ENCODE results near the gene KLHL22. TPM values are rescaled to one million over a fixed set of nuclear protein-coding genes. Genes with fewer than 3 reads are reported as not detected.

Gene KLHL22
- total and polyA plus RNA-seq, 2 donors (not counting 3 experiments of a cell fraction or from before 2014, with no cell fraction given) = 24.2 to 33.6 TPM

DNA sequence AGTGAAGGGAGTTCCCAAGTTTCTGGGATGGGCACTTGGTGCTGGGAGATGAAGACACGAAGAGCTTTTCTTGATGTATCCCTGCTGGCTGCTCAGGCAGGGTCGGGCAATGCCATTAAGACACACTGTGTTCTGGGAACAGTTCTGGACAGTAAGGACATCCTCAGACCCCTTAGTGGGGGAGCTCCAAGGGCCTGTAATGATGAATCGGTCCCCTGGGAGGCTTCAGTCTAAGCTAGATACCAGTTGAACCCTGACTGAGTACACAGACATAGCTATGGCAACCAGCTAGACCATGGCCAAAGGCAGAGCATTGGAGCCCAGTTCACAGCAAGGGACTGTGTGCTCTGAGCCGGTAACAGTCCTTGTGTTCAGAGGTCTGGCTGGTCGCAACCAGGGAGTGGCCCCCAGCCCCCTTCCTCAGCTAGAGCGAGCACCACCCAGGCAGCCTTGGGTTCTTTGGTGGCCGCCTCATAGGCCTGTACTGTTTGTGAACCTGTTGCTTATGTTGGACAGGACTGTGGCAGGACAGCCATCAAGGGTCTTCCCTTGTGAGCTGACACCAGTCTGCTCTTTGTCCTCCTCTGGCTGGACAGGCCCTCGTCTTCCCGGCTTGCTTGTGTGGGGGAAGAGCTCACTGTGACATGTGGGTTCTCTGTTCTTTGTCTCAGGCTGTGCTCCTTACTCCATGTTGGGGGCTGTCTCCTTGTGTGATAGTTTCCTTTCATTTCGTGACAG lies 36.8 kb upstream of the KLHL22 start:
- intact Hi-C loops (cut with micrococcal nuclease) (no loop called here), dilution Hi-C loops (cut with MboI; ENCODE audit: extremely low pct_ligation_motif_present, low sequenced_read_pairs) (no loop called here)
- H3K36me3 ChIP-seq (ENCODE audit: control insufficient read depth in 2 of 2, extremely low read depth in 1 of 2, insufficient read depth in 2 of 2, low read length in 2 of 2) = peaks cover 12 to 13% of the 10 kb centered on the region in 2 experiments
- DNase-seq (ENCODE audit: low read depth, low spot score) = no peak
- H3K79me2 ChIP-seq (ENCODE audit: control insufficient read depth, insufficient read depth, low read length) = peaks cover 93% of the 10 kb centered on the region
- no peak overlapping the region for H3K4me3 ChIP-seq (replicated peaks in 1 of 3; ENCODE audit: insufficient read depth in 1 of 3, low read depth in 1 of 3, low read length in 3 of 3)
- H3K9me3 ChIP-seq (replicated peaks; ENCODE audit: control insufficient read depth, insufficient read depth, low read length) = no peaks in the 10 kb centered on the region
- no peaks in the 10 kb centered on the region for H4K20me1 ChIP-seq (replicated peaks; ENCODE audit: control insufficient read depth, extremely low read depth, insufficient read depth, low read length)
- peak overlapping the region; percentile 75 for H3K27ac ChIP-seq (ENCODE audit: insufficient read depth, low read depth, low read length)
- ChIA-PET CTCF (interaction anchor here (0.9 to 3.8 kb wide), 8 partner anchors 8 to 39 kb away, joined by 3 to 14 read pairs (median 3); no protein-coding TSS in a partner anchor), POLR2A (interaction anchor here (1.2 kb wide), 1 partner anchor 24 kb away, joined by 3 read pairs; the partner anchor contains the start of gene MED15)
- H3K27me3 ChIP-seq (ENCODE audit: control insufficient read depth in 2 of 2, insufficient read depth in 2 of 2, low read length in 2 of 2) = no peaks in the 10 kb centered on the region
- TF ChIP-seq POLR2A (IDR thresholded peaks at IDR 0.05; ENCODE audit: low read depth, low read length) = peak; percentile 18
- no peak for TF ChIP-seq JUN (IDR thresholded peaks at IDR 0.05; ENCODE audit: borderline replicate concordance, insufficient read depth, insufficient read length, low read depth)
- no TSS peak for BruUV-seq (replicated peaks)
- peak; percentile 56 for FAIRE-seq
- H2AFZ ChIP-seq (ENCODE audit: low read depth, low read length) = no peak overlapping the region
- H3K9me1 ChIP-seq (replicated peaks; ENCODE audit: control insufficient read depth, extremely low read depth, insufficient read depth, low read length) = no peaks in the 10 kb centered on the region
- peaks cover 32% of the 10 kb centered on the region for H3K4me1 ChIP-seq (ENCODE audit: control insufficient read depth, extremely low read depth, insufficient read depth, low read length)
- H3K4me2 ChIP-seq (ENCODE audit: insufficient read depth, low read length) = no peak overlapping the region
- no peak overlapping the region for H3K9ac ChIP-seq (replicated peaks; ENCODE audit: extremely low read depth, insufficient read depth, low read length)

DNA sequence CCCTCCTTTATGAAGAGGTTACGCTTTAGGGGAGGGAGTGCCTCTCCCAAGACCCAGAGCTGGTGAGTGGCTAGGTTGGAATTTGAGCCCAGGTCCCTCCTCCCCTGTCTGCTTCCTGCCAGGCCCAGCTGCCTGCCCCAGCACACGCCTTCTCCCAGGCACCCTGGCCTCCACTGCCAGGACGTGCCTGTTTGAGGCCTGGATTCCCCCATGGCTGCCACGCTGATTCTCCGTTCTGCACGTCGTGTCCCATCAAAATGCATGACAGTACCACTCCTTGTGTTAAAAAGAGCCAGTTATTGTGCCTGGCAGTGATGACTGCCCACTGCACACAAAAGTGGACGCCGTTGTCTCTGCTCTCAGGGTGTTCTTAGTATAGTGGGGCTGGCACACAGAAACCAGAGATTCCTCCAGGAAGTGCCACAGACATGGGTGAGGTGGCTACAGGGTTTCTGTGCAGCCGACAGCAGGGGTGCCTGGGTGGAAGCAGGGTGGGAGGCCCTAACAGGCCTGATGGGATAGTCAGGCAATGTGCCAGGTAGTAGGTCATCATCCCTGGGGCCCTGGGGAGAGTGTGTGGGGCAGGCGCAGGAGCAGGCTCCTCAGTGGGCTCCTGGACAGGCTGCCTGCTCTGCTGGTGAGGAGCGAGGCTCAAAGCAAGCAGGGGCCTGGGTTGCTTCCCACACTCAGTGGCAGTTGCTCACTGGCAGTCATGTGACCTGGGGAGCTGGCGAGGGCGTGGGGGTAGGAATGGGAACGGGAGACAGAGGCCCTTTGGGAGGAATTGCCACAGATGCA lies 36.0 kb upstream of the KLHL22 start:
- Histone ChIP-seq H3K4me2 (ENCODE audit: insufficient read depth, low read length) (peak overlapping the region; percentile 17), H3K36me3 (ENCODE audit: control insufficient read depth in 2 of 2, extremely low read depth in 1 of 2, insufficient read depth in 2 of 2, low read length in 2 of 2) (peaks cover 5 to 6% of the 10 kb centered on the region in 2 experiments), H3K9ac (replicated peaks; ENCODE audit: extremely low read depth, insufficient read depth, low read length) (peak overlapping the region; percentile 11), H2AFZ (ENCODE audit: low read depth, low read length) (no peak overlapping the region), H3K4me1 (ENCODE audit: control insufficient read depth, extremely low read depth, insufficient read depth, low read length) (peaks cover 40% of the 10 kb centered on the region), H4K20me1 (replicated peaks; ENCODE audit: control insufficient read depth, extremely low read depth, insufficient read depth, low read length) (no peaks in the 10 kb centered on the region), H3K4me3 (replicated peaks in 1 of 3; ENCODE audit: insufficient read depth in 1 of 3, low read depth in 1 of 3, low read length in 3 of 3) (no peak overlapping the region), H3K9me1 (replicated peaks; ENCODE audit: control insufficient read depth, extremely low read depth, insufficient read depth, low read length) (no peaks in the 10 kb centered on the region), H3K79me2 (ENCODE audit: control insufficient read depth, insufficient read depth, low read length) (peaks cover 92% of the 10 kb centered on the region), H3K27ac (ENCODE audit: insufficient read depth, low read depth, low read length) (peak overlapping the region; percentile 75), H3K27me3 (ENCODE audit: control insufficient read depth in 2 of 2, insufficient read depth in 2 of 2, low read length in 2 of 2) (no peaks in the 10 kb centered on the region), H3K9me3 (replicated peaks; ENCODE audit: control insufficient read depth, insufficient read depth, low read length) (no peaks in the 10 kb centered on the region)
- DNase-seq (ENCODE audit: low read depth, low spot score) (peak; percentile 64), FAIRE-seq (peak; percentile 95)
- ChIA-PET POLR2A (interaction anchor here (0.5 to 1.2 kb wide), 3 partner anchors 19 to 24 kb away, joined by 3 to 5 read pairs (median 4); partner anchors contain the start of gene MED15), CTCF (interaction anchor here (0.5 to 3.8 kb wide), 6 partner anchors 10 to 113 kb away, joined by 3 to 14 read pairs (median 3); no protein-coding TSS in a partner anchor)
- no TSS peak for BruUV-seq (replicated peaks)
- dilution Hi-C loops (cut with MboI; ENCODE audit: extremely low pct_ligation_motif_present, low sequenced_read_pairs) = no loop called here
- peak; percentile 14 for TF ChIP-seq POLR2AphosphoS5 (IDR thresholded peaks at IDR 0.05; ENCODE audit: insufficient read depth, low read depth, low read length)
- TF ChIP-seq GATA2 (IDR thresholded peaks at IDR 0.05; ENCODE audit: insufficient read depth, insufficient read length, low read depth, low read length) = no peak
- TF ChIP-seq MYC (IDR thresholded peaks at IDR 0.05; ENCODE audit: low read depth, low read length) = no peak
- TF ChIP-seq, protein P1, sequence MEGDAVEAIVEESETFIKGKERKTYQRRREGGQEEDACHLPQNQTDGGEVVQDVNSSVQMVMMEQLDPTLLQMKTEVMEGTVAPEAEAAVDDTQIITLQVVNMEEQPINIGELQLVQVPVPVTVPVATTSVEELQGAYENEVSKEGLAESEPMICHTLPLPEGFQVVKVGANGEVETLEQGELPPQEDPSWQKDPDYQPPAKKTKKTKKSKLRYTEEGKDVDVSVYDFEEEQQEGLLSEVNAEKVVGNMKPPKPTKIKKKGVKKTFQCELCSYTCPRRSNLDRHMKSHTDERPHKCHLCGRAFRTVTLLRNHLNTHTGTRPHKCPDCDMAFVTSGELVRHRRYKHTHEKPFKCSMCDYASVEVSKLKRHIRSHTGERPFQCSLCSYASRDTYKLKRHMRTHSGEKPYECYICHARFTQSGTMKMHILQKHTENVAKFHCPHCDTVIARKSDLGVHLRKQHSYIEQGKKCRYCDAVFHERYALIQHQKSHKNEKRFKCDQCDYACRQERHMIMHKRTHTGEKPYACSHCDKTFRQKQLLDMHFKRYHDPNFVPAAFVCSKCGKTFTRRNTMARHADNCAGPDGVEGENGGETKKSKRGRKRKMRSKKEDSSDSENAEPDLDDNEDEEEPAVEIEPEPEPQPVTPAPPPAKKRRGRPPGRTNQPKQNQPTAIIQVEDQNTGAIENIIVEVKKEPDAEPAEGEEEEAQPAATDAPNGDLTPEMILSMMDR (IDR thresholded peaks at IDR 0.05; ENCODE audit: extremely low read depth in 1 of 2, insufficient read depth in 1 of 2, low read depth in 1 of 2, low read length in 2 of 2) = no peak
- intact Hi-C loops (cut with micrococcal nuclease) = loop anchor here (1.0 kb wide), 1 partner anchor 22 kb away; no protein-coding TSS in a partner anchor

Data from endothelial cell of umbilical vein (primary cell).